Measurements from ENCODE around the gene CRNN. TPM values are rescaled to one million over a fixed set of nuclear protein-coding genes. Genes with fewer than 3 reads are reported as not detected.

CRNN gene
- total and polyA plus RNA-seq, 2 experiments from 2014 or later: not detected

DNA sequence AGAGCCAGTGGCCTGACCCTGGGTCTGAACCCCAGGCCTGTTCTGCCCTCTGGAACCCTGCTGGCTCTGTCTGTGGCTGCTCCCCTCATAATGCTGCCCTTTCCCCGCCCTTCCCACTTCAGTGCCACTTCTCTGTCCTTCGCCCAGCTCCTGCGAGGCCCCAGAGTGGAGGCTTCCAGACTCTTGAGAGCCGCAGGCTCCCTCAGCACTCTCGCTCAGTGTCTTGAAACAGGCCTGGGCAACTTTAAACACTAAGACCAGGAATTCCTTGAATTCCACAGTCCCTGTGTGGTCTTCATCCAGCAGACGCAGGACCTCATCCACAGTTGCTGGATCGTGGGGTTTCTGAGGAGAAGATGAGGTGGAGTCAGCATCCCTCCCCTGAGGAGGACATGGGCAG is 3.5 kb downstream of the CRNN start:
- H3K4me3 ChIP-seq: no peak overlapping the region
- no peaks in the 10 kb centered on the region for H4K20me1 ChIP-seq (ENCODE audit: insufficient read depth)
- no peaks in the 10 kb centered on the region for H3K4me1 ChIP-seq (ENCODE audit: insufficient read depth)
- no peak overlapping the region for H3K27ac ChIP-seq
- 36 to 41% methylated on average over 7 of the region's 7 CpGs for WGBS, 2 experiments (ENCODE audit: low coverage in 1 of 2, low lambda C conversion rate in 2 of 2, missing lambda C conversion rate in 2 of 2)
- H3K9ac ChIP-seq: no peak overlapping the region
- H3K27me3 ChIP-seq (replicated peaks; ENCODE audit: insufficient read depth): 0 out of 2 replicates have a peak, but pooled peaks cover 18% of the 10 kb centered on the region
- no peaks in the 10 kb centered on the region for H3K79me2 ChIP-seq (ENCODE audit: insufficient read depth)
- no peak overlapping the region for H3K4me2 ChIP-seq (ENCODE audit: unreplicated experiment)
- H3F3A ChIP-seq (ENCODE audit: insufficient read depth): no peaks in the 10 kb centered on the region
- H3K9me2 ChIP-seq (ENCODE audit: insufficient read depth): no peaks in the 10 kb centered on the region
- in situ Hi-C loops (cut with MboI): no loop called here
- no peaks in the 10 kb centered on the region for H3K9me3 ChIP-seq (ENCODE audit: low read depth)
- H2AFZ ChIP-seq: no peak overlapping the region
- H3K36me3 ChIP-seq (ENCODE audit: low read depth): no peaks in the 10 kb centered on the region
- TF ChIP-seq EZH2 (IDR thresholded peaks at IDR 0.05; ENCODE audit: insufficient read depth, poor library complexity, severe bottlenecking) (no peak), EZH2phosphoT487 (IDR thresholded peaks at IDR 0.05; ENCODE audit: insufficient read depth, low read depth) (no peak)
- DNase-seq: peak; percentile 24

DNA sequence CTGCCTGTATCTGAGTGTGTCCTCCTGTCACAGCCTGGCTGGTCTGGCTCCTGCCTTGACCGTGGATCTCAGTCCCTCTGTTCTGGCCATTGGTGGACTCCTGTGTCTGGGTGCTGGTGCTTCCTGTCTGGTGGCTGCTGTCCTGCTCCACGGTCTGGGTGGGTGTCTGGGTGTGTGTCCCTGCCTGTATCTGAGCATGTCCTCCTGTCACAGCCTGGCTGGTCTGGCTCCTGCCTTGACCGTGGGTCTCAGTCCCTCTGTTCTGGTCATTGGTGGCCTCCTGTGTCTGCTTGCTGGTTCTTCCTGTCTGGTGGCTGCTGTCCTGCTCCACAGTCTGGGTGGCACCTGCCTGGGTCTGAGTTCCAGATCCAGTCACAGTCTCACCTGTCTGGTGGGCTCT is 4.0 kb downstream of the CRNN start:
- in situ Hi-C loops (cut with MboI): no loop called here
- Histone ChIP-seq H3K4me2 (ENCODE audit: unreplicated experiment) (no peak overlapping the region), H3K9me2 (ENCODE audit: insufficient read depth) (no peaks in the 10 kb centered on the region), H4K20me1 (ENCODE audit: insufficient read depth) (no peaks in the 10 kb centered on the region), H3K27me3 (replicated peaks; ENCODE audit: insufficient read depth) (0 out of 2 replicates have a peak, but pooled peaks cover 17% of the 10 kb centered on the region), H3K4me1 (ENCODE audit: insufficient read depth) (no peaks in the 10 kb centered on the region), H3K27ac (no peak overlapping the region), H3K36me3 (ENCODE audit: low read depth) (no peaks in the 10 kb centered on the region), H3K9ac (no peak overlapping the region), H3F3A (ENCODE audit: insufficient read depth) (no peaks in the 10 kb centered on the region), H3K4me3 (no peak overlapping the region), H3K79me2 (ENCODE audit: insufficient read depth) (no peaks in the 10 kb centered on the region), H2AFZ (no peak overlapping the region), H3K9me3 (ENCODE audit: low read depth) (no peaks in the 10 kb centered on the region)
- DNase-seq: no peak
- TF ChIP-seq EZH2phosphoT487 (IDR thresholded peaks at IDR 0.05; ENCODE audit: insufficient read depth, low read depth): no peak
- TF ChIP-seq EZH2 (IDR thresholded peaks at IDR 0.05; ENCODE audit: insufficient read depth, poor library complexity, severe bottlenecking): no peak
- WGBS, 2 experiments (ENCODE audit: low coverage in 1 of 2, low lambda C conversion rate in 2 of 2, missing lambda C conversion rate in 2 of 2): 20 to 28% methylated on average over 2 to 3 of the region's 3 CpGs

DNA sequence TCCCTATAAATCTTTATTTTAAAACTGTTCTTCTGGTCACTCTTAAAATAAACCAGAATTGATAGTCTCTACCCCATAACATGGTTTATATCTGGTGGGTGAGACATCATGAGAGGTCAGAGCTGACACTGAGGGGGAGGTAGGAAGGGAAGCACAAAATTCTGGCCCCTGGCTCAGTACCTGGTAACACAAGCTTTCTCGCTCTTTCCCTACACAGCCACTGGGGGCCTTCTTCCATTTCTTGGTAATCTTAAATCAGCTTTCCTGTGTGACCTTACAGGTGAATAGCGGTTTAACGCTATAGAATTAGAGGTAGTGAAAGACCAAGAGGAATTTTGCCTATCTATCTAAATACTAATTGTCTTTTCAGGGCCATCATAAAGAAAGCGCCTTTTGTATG is 5.4 kb downstream of the CRNN start:
- no peak overlapping the region for H2AFZ ChIP-seq
- H3K4me1 ChIP-seq (ENCODE audit: insufficient read depth): no peaks in the 10 kb centered on the region
- H3K79me2 ChIP-seq (ENCODE audit: insufficient read depth): no peaks in the 10 kb centered on the region
- H3K36me3 ChIP-seq (ENCODE audit: low read depth): no peaks in the 10 kb centered on the region
- TF ChIP-seq EZH2phosphoT487 (IDR thresholded peaks at IDR 0.05; ENCODE audit: insufficient read depth, low read depth) (no peak), EZH2 (IDR thresholded peaks at IDR 0.05; ENCODE audit: insufficient read depth, poor library complexity, severe bottlenecking) (no peak)
- H3F3A ChIP-seq (ENCODE audit: insufficient read depth): no peaks in the 10 kb centered on the region
- H3K9me2 ChIP-seq (ENCODE audit: insufficient read depth): no peaks in the 10 kb centered on the region
- no peak for DNase-seq
- no peak overlapping the region for H3K4me2 ChIP-seq (ENCODE audit: unreplicated experiment)
- in situ Hi-C loops (cut with MboI): no loop called here
- H3K27ac ChIP-seq: no peak overlapping the region
- no peak overlapping the region for H3K4me3 ChIP-seq
- 0 out of 2 replicates have a peak, but pooled peaks cover 17% of the 10 kb centered on the region for H3K27me3 ChIP-seq (replicated peaks; ENCODE audit: insufficient read depth)
- no peaks in the 10 kb centered on the region for H4K20me1 ChIP-seq (ENCODE audit: insufficient read depth)
- no peak overlapping the region for H3K9ac ChIP-seq
- no peaks in the 10 kb centered on the region for H3K9me3 ChIP-seq (ENCODE audit: low read depth)
- WGBS, 2 experiments (ENCODE audit: low coverage in 1 of 2, low lambda C conversion rate in 2 of 2, missing lambda C conversion rate in 2 of 2): 85 to 86% methylated on average over 4 of the region's 4 CpGs

DNA sequence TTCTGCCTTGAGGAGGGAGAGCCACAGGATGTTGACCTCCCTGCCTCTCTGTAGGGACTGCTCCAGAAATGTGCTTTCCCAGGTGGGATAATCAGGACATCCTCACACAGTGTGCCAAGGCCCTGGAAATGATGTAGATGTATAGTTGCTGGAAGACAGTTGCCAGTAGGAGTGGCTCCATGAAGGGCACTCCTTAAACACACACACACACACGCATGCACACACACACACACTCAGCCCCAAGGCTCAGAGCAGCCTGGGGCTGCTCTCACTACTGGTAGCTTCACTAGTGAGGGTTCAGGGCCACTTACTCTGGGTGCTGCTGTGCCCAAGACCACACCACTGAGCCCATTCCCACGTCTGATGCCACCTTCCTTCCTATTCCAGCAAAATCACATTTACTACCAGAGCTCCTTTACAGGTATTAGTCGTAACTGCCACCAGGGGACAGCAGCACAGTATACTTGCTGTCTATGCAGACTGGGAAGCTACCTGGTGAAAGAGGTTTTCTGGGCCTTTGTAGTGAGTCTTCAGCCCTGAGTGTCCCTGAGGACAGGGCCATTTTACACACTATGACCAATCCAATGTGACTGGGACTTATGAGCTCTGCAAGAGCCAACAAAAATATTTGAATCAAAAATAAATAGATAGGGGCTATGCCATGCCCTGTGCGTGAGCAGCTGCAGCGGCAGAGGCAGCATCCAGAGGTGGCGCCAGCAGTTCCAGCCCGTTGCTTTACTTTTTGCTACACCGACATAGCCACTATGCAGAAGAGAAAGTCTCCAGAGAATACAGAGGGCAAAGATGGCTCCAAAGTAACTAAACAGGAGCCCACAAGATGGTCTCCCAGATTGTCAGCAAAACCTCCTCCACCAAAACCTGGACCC is 15.0 kb downstream of the CRNN start:
- TF ChIP-seq EZH2 (IDR thresholded peaks at IDR 0.05; ENCODE audit: insufficient read depth, poor library complexity, severe bottlenecking): no peak
- TF ChIP-seq EZH2phosphoT487 (IDR thresholded peaks at IDR 0.05; ENCODE audit: insufficient read depth, low read depth): no peak
- H3K9ac ChIP-seq: no peak overlapping the region
- DNase-seq: peak; percentile 32
- H3K79me2 ChIP-seq (ENCODE audit: insufficient read depth): no peaks in the 10 kb centered on the region
- in situ Hi-C loops (cut with MboI): no loop called here
- H3K4me2 ChIP-seq (ENCODE audit: unreplicated experiment): no peak overlapping the region
- H3K36me3 ChIP-seq (ENCODE audit: low read depth): no peaks in the 10 kb centered on the region
- no peak overlapping the region for H3K27ac ChIP-seq
- WGBS, 2 experiments (ENCODE audit: low coverage in 1 of 2, low lambda C conversion rate in 2 of 2, missing lambda C conversion rate in 2 of 2): 23 to 32% methylated on average over 8 of the region's 8 CpGs
- peaks cover 25% of the 10 kb centered on the region for H3K27me3 ChIP-seq (replicated peaks; ENCODE audit: insufficient read depth)
- H3F3A ChIP-seq (ENCODE audit: insufficient read depth): no peaks in the 10 kb centered on the region
- H3K4me1 ChIP-seq (ENCODE audit: insufficient read depth): no peaks in the 10 kb centered on the region
- H2AFZ ChIP-seq: no peak overlapping the region
- H3K4me3 ChIP-seq: no peak overlapping the region
- no peaks in the 10 kb centered on the region for H3K9me3 ChIP-seq (ENCODE audit: low read depth)
- H4K20me1 ChIP-seq (ENCODE audit: insufficient read depth): no peaks in the 10 kb centered on the region
- no peaks in the 10 kb centered on the region for H3K9me2 ChIP-seq (ENCODE audit: insufficient read depth)

Measured in GM23248 (cell line).